Upper lobe of left lung (tissue), 4 donors: ENCODE data around the gene MYO16.

Source experiments
- EP300 ChIP-seq, 4 donors: sonication (generic); formaldehyde crosslinking; IDR thresholded peaks; one replicate each; pipeline ENCODE4 v1.5.1; 2017; ENCODE audit warnings: antibody characterized with exemption in 4 of 4, control low read depth in 2 of 4
- POLR2A ChIP-seq, 4 donors: fragments of 450-650 bp; IDR thresholded peaks; one replicate each; pipeline ENCODE4 v1.5.1; 2016 to 2017; ENCODE audit warnings: antibody characterized with exemption in 4 of 4, mild to moderate bottlenecking in 2 of 4
- POLR2AphosphoS5 ChIP-seq, 2 donors: sonication (generic); formaldehyde crosslinking; IDR thresholded peaks; one replicate each; pipeline ENCODE4 v1.5.1; 2017; ENCODE audit warnings: antibody characterized with exemption in 2 of 2
- TF ChIP-seq, protein P1 (sequence below), 6 experiments: fragments of 450-650 bp in 4 of 6; fragments of 200-600 bp in 2 of 6; sonication (generic) in 2 of 6; IDR thresholded peaks; one replicate each; pipeline ENCODE4 v1.5.1; 2016 to 2019; ENCODE audit warnings: antibody characterized with exemption in 6 of 6

DNA sequence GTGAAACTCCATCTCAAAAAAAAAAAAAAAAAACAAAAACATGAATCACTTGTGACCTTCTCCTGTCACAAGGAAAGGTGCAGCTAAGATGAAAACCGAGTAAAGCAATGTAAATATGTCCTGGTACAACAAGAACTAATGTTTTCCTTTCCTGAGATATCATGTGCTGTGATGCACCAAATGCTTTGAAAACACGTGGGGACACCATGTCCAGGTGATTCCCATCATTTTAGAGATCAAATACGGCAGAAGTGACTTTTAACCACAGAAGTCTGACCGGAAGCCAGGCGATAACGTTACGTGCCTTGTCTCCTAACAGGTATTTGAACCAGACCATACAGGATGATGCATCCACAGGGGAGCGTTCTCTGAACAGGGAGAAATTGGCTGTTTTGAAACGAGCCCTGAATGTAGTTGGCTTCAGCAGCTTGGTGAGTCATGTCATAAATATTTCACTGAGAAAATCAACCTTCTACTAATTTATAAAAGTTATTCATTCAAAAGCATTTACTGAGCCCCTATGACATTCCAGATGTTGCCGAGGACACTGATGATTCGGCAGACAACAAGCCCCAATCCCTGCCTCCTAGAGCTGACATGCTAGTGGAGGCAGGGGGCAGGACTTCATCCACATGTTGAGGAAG is 328.1 kb downstream of the MYO16 start:
- TF ChIP-seq, protein P1, sequence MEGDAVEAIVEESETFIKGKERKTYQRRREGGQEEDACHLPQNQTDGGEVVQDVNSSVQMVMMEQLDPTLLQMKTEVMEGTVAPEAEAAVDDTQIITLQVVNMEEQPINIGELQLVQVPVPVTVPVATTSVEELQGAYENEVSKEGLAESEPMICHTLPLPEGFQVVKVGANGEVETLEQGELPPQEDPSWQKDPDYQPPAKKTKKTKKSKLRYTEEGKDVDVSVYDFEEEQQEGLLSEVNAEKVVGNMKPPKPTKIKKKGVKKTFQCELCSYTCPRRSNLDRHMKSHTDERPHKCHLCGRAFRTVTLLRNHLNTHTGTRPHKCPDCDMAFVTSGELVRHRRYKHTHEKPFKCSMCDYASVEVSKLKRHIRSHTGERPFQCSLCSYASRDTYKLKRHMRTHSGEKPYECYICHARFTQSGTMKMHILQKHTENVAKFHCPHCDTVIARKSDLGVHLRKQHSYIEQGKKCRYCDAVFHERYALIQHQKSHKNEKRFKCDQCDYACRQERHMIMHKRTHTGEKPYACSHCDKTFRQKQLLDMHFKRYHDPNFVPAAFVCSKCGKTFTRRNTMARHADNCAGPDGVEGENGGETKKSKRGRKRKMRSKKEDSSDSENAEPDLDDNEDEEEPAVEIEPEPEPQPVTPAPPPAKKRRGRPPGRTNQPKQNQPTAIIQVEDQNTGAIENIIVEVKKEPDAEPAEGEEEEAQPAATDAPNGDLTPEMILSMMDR (IDR thresholded peaks at IDR 0.05) = no peak
- TF ChIP-seq POLR2A (IDR thresholded peaks at IDR 0.05) (no peak), POLR2AphosphoS5 (IDR thresholded peaks at IDR 0.05) (no peak), EP300 (IDR thresholded peaks at IDR 0.05) (no peak)
